ENCODE results near the gene ADRM1. TPM values are rescaled to one million over a fixed set of nuclear protein-coding genes. Genes with fewer than 3 reads are reported as not detected.

ADRM1 gene
- total RNA-seq, 1 donor from 2014 or later, result 97.9 TPM

- Mint-ChIP-seq H3K27me3 (no peaks in the 10 kb centered on the region), H3K36me3 (ENCODE audit: low read depth) (peaks cover 17% of the 10 kb centered on the region), H3K9me3 (no peaks in the 10 kb centered on the region), H3K4me3 (no peak overlapping the region), H3K27ac (no peak overlapping the region), H3K4me1 (no peaks in the 10 kb centered on the region)
- CTCF ChIA-PET, result no interaction called here
- TF ChIP-seq CTCF (IDR thresholded peaks at IDR 0.05), result no peak
- DNase-seq, result no peak
- intact Hi-C loops (cut with micrococcal nuclease), result no loop called here
- POLR2A ChIA-PET, result no interaction called here
- no peak for ATAC-seq (ENCODE audit: low read depth)
Observed at GRCh38 chr20:62313021-62313420, 10.2 kb downstream of the ADRM1 start.

GRCh38 chr20:62313460-62314338 is 10.9 kb downstream of the ADRM1 start:
- no peaks in the 10 kb centered on the region for H3K9me3 Mint-ChIP-seq
- no peak overlapping the region for H3K4me3 Mint-ChIP-seq
- H3K27ac Mint-ChIP-seq, result no peak overlapping the region
- POLR2A ChIA-PET, result no interaction called here
- CTCF ChIA-PET, result no interaction called here
- H3K27me3 Mint-ChIP-seq, result no peaks in the 10 kb centered on the region
- no peak for DNase-seq
- no peak for ATAC-seq (ENCODE audit: low read depth)
- H3K36me3 Mint-ChIP-seq (ENCODE audit: low read depth), result peaks cover 10% of the 10 kb centered on the region
- no peaks in the 10 kb centered on the region for H3K4me1 Mint-ChIP-seq
- intact Hi-C loops (cut with micrococcal nuclease), result no loop called here
- no peak for TF ChIP-seq CTCF (IDR thresholded peaks at IDR 0.05)

DNA sequence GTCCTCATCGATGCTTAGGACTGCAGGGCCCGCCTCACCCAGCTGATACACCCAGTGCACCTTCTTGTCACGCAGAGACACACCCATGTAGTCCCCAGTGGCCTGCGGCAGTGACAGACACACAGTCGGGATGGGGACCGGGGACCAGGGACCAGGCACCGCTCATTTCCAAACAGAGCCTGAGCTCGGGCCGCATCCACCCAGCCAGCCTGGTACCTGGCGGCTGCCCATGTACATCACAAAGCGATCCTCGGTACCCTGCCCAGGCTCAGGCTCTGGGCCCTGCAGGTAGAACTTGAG is 11.5 kb downstream of the ADRM1 start:
- intact Hi-C loops (cut with micrococcal nuclease), result no loop called here
- no peak overlapping the region for H3K4me3 Mint-ChIP-seq
- POLR2A ChIA-PET, result no interaction called here

DNA sequence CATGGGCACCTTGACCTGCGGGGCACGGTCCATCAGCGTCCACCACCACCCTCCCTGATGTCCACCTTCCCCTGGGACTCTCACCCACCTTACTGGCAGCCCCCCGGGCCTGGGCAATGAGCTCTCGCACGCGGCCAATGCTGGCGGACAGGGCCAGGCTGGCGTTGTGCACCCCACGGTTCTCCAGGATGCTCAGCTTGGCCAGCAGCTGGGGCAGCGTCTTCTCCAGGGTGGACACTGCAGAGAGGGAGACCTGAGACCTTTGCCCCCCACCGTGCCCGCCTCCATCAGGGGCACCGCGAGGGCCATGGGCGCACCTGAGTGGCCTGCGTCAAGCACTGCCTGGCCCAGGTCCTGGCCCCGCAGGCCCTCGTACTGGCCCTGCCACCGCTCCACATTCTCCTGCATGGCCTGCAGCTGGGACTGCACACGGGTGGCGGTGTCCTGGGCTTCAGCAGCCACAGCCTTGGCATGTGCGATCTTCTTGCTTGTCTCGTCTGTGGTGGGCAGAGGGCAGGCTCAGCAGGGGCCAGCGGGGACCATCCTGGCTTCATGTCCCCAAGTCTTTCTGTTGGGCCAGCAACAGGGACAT is 12.0 kb downstream of the ADRM1 start:
- Mint-ChIP-seq H3K27ac (no peak overlapping the region), H3K4me3 (no peak overlapping the region), H3K36me3 (ENCODE audit: low read depth) (peaks cover 9% of the 10 kb centered on the region), H3K4me1 (no peaks in the 10 kb centered on the region), H3K27me3 (no peaks in the 10 kb centered on the region), H3K9me3 (no peaks in the 10 kb centered on the region)
- no peak for DNase-seq
- ChIA-PET CTCF (no interaction called here), POLR2A (no interaction called here)
- no peak for ATAC-seq (ENCODE audit: low read depth)
- no peak for TF ChIP-seq CTCF (IDR thresholded peaks at IDR 0.05)
- intact Hi-C loops (cut with micrococcal nuclease), result no loop called here

More for the DNA sequence above, 11.5 kb downstream of the ADRM1 start:
- Mint-ChIP-seq H3K9me3 (no peaks in the 10 kb centered on the region), H3K36me3 (ENCODE audit: low read depth) (peaks cover 8% of the 10 kb centered on the region), H3K27me3 (no peaks in the 10 kb centered on the region), H3K4me1 (no peaks in the 10 kb centered on the region), H3K27ac (no peak overlapping the region)
- no peak for TF ChIP-seq CTCF (IDR thresholded peaks at IDR 0.05)
- DNase-seq (no peak), ATAC-seq (ENCODE audit: low read depth) (no peak)
- CTCF ChIA-PET, result no interaction called here

- H3K27me3 Mint-ChIP-seq, result no peaks in the 10 kb centered on the region
- ATAC-seq (ENCODE audit: low read depth) (no peak), DNase-seq (no peak)
- intact Hi-C loops (cut with micrococcal nuclease), result no loop called here
- no peak overlapping the region for H3K4me3 Mint-ChIP-seq
- POLR2A ChIA-PET, result interaction anchor here (0.6 kb wide), 1 partner anchor 290 kb away, joined by 3 read pairs; no protein-coding TSS in a partner anchor
- H3K27ac Mint-ChIP-seq, result no peak overlapping the region
- no peaks in the 10 kb centered on the region for H3K9me3 Mint-ChIP-seq
- peaks cover 9% of the 10 kb centered on the region for H3K36me3 Mint-ChIP-seq (ENCODE audit: low read depth)
- CTCF ChIA-PET, result no interaction called here
- no peaks in the 10 kb centered on the region for H3K4me1 Mint-ChIP-seq
- TF ChIP-seq CTCF (IDR thresholded peaks at IDR 0.05), result no peak
Observed at GRCh38 chr20:62315773-62316172, 13.0 kb downstream of the ADRM1 start.

Measured in activated B cell treated with CpG ODN at 0.5 μM for 24 hours (primary cell).